ENCODE data around the gene LDB3. TPM values are rescaled to one million over a fixed set of nuclear protein-coding genes. Genes with fewer than 3 reads are reported as not detected.
A peak's percentile ranks its signal among the peaks of the same experiment; 100 is the strongest.
"Not testable (repeated sequence)": the region's sequence is repeated elsewhere in the genome, so short reads cannot be mapped to it uniquely, and the experiment has no call there.

LDB3 gene
- total and polyA plus RNA-seq, 7 donors: 1.2 to 42.1 (median 13.2) TPM

DNA sequence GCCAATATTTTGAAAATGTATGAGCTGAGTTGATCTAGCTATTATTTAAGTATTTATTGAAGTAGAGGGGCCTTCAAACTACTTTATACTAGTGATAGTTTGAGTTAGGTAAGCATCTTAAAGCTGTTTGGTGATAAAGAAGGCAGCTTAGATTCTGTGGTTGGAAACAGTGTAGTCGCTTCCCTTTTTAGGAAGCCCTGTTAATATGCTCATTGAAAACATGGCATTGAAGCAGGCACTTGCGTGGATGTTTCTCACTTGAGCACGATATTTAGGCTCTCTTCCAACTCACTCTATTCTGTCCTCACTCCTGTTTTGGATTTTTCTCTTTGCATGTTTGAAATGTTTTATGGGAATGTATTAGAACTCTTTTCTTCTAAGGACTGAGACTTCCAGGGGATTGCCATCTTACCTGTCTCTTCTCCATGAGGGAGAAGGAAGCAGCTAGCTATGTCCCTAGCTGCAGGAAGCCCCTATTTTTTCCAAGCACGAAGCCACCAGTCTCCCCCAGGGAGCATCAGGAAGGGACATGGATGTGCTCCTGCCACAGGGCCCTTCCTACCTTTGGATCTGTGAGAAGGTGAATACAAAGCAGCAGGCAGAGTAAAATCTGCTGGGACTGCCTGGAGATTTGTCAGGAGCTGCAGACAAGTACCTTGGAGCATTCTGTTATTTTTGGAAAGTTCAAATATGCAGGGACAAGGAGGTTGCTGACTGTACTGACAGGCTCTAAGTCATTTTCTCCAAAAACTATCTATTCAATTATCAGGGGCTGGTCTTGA is 66.1 kb downstream of the LDB3 start:
- Histone ChIP-seq H3K4me3 (no peak overlapping the region), H3K4me1 (peaks cover 0 to 96% (median 75%) of the 10 kb centered on the region in 4 donors), H3K27me3 (no peaks in the 10 kb centered on the region), H3K27ac (peak overlapping the region; percentile 87 to 97 (median 94)), H3K36me3 (no peaks in the 10 kb centered on the region), H3K9me3 (no peaks in the 10 kb centered on the region)
- intact Hi-C loops (cut with DNase I): no loop called here
- peak; percentile 68 for DNase-seq
- 53 to 80% methylated on average over 4 of the region's 4 CpGs for whole genome bisulfite sequencing, 2 donors
- TF ChIP-seq EP300 (IDR thresholded peaks at IDR 0.05) (peak in 3 of 4 donors; percentile 36 to 85 (median 79)), POLR2AphosphoS5 (IDR thresholded peaks at IDR 0.05) (peak in 3 of 4 donors; percentile 39 to 66 (median 43)), POLR2A (IDR thresholded peaks at IDR 0.05) (no peak)

DNA sequence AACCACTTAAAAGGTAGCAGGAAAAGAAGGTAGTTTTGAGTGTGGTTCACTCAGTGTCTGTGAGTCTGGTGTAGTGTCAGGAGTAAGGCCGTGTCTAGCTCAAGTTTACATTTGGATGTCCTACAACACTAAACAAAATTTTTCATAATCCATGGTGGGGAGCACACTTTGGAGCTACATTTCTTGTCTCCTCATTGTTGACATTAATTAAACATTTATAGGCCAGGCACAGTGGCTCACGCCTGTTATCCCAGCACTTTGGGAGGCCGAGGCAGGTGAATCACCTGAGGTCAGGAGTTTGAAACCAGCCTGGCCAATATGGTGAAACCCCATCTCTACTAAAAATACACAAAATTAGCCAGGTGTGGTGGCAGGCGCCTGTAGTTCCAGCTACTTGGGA is 67.0 kb downstream of the LDB3 start:
- H3K36me3 ChIP-seq; H3K9me3 ChIP-seq; H3K4me3 ChIP-seq; H3K27me3 ChIP-seq; intact Hi-C loops (cut with DNase I): not testable (repeated sequence)
- Histone ChIP-seq H3K27ac (peak overlapping the region; percentile 87 to 97 (median 94)), H3K4me1 (peaks cover 0 to 92% (median 74%) of the 10 kb centered on the region in 4 donors)
- 88 to 89% methylated on average over 4 of the region's 4 CpGs for WGBS, 2 donors
- TF ChIP-seq POLR2AphosphoS5 (IDR thresholded peaks at IDR 0.05) (peak; percentile 73 to 85 (median 78)), EP300 (IDR thresholded peaks at IDR 0.05) (peak; percentile 41 to 94 (median 87))
- peak; percentile 55 for DNase-seq

DNA sequence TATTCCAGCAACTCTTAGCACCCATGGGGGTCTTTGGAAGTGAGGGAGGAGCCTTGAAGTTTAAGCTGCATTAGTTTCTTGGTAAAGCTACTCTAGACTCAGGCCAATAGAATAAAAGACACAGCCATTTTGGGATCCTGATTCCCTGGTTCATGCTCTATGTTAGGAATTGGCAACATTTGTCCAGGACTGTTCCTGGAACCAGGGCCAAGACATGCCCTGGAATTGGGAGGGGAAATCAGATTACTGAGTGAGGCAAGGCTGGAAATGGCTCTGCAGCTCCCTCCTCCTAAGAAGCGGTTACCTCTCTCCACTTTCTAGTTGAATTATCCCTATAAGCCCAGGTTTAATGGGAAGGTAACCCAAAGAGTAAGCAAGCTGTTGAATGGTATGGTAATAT is 73.9 kb downstream of the LDB3 start:
- peaks cover 0 to 68% (median 57%) of the 10 kb centered on the region in 4 donors for H3K4me1 ChIP-seq
- 76 to 81% methylated on average over 1 of the region's 1 CpG for WGBS, 2 donors
- no peak overlapping the region for H3K4me3 ChIP-seq
- no peaks in the 10 kb centered on the region for H3K36me3 ChIP-seq
- TF ChIP-seq POLR2A (IDR thresholded peaks at IDR 0.05): no peak
- TF ChIP-seq EP300 (IDR thresholded peaks at IDR 0.05): no peak
- TF ChIP-seq, protein P1, sequence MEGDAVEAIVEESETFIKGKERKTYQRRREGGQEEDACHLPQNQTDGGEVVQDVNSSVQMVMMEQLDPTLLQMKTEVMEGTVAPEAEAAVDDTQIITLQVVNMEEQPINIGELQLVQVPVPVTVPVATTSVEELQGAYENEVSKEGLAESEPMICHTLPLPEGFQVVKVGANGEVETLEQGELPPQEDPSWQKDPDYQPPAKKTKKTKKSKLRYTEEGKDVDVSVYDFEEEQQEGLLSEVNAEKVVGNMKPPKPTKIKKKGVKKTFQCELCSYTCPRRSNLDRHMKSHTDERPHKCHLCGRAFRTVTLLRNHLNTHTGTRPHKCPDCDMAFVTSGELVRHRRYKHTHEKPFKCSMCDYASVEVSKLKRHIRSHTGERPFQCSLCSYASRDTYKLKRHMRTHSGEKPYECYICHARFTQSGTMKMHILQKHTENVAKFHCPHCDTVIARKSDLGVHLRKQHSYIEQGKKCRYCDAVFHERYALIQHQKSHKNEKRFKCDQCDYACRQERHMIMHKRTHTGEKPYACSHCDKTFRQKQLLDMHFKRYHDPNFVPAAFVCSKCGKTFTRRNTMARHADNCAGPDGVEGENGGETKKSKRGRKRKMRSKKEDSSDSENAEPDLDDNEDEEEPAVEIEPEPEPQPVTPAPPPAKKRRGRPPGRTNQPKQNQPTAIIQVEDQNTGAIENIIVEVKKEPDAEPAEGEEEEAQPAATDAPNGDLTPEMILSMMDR (IDR thresholded peaks at IDR 0.05): no peak
- TF ChIP-seq POLR2AphosphoS5 (IDR thresholded peaks at IDR 0.05): peak in 1 of 4 donors; percentile 15
- no peaks in the 10 kb centered on the region for H3K9me3 ChIP-seq
- H3K27ac ChIP-seq: peak overlapping the region in 3 of 4 donors; percentile 79 to 97 (median 96)
- H3K27me3 ChIP-seq: no peaks in the 10 kb centered on the region
- intact Hi-C loops (cut with DNase I): no loop called here
- DNase-seq: no peak

DNA sequence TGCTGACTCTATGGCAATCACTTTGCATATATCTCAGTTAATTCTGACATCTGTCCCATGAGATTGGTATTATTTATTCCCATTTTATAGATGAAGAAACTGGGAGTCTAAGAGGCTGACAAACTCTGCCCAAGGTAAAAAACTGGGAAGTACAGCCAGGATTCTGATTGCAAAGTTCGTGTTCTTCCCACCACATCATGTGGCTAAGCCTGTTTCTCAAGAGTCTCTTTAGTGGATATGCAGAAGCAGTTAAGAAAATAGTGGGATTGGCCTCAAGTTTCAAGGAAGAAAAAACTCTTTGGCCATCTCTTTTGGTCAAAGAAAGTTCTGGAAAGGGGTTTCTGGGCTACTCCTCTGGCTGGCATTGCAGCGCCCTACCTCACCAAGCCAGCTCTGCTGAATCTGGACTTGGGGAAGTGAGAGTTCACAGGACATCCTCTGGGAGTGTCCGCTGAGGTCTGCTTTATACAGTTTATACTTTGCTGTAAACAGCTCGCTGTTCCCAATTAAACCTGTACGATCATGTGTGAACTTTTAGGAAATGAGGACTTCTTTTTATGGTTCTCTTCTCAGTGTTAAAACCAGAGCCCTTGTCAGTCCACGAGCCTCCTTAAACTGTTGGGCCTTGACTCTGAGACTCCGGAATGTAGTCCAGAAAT is 75.9 kb downstream of the LDB3 start:
- H3K4me1 ChIP-seq: peaks cover 0 to 56% (median 45%) of the 10 kb centered on the region in 4 donors
- WGBS, 2 donors: 45 to 66% methylated on average over 7 of the region's 7 CpGs
- intact Hi-C loops (cut with DNase I): no loop called here
- no peaks in the 10 kb centered on the region for H3K27me3 ChIP-seq
- TF ChIP-seq POLR2AphosphoS5 (IDR thresholded peaks at IDR 0.05): peak; percentile 91 to 96 (median 94)
- peak; percentile 92 to 99 (median 98) for TF ChIP-seq EP300 (IDR thresholded peaks at IDR 0.05)
- TF ChIP-seq, protein P1 (IDR thresholded peaks at IDR 0.05): no peak
- peak in 1 of 2 donors; percentile 17 for TF ChIP-seq POLR2A (IDR thresholded peaks at IDR 0.05)
- H3K4me3 ChIP-seq: no peak overlapping the region
- no peaks in the 10 kb centered on the region for H3K9me3 ChIP-seq
- H3K36me3 ChIP-seq: no peaks in the 10 kb centered on the region
- H3K27ac ChIP-seq: peak overlapping the region; percentile 67 to 97 (median 88)
- DNase-seq: peak; percentile 87

DNA sequence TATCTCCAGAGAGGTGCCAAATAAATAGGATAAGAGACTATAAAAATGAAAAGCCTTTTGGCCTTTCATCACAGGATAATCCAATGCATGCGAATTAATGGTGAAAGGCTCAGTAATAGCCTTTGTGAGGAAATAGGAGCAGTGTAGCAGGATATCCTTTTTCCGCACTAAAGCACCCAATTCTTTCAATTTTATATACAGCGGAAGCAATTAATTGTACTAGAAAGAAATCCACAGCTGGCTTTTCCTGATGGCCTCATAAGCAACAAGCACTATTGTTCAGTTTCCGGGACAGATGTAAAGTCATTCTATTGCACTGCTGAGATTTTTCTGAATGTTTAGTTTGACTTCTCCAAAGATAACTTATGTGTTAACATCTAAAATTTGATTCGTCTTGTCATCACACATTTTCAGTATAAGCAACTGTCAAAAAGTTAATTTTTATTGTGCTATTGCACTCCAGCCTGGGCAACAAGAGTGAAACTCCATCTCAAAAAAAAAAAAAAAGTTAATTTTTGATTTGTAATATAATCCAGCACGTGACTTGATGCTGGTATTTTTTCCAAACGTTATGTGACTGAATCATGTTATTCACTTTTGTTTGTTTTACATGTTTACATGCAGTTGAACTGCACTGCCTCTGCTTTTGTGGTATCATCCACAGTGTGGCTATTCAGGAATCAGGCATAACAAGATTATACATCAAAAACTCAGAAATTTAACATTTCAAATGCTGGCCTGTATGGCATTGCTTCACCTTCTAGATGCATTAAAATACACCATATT is 79.7 kb downstream of the LDB3 start:
- Histone ChIP-seq H3K9me3 (no peaks in the 10 kb centered on the region), H3K27me3 (no peaks in the 10 kb centered on the region), H3K4me3 (no peak overlapping the region), H3K36me3 (no peaks in the 10 kb centered on the region), H3K4me1 (peaks cover 0 to 44% (median 27%) of the 10 kb centered on the region in 4 donors), H3K27ac (peak overlapping the region; percentile 16 to 46 (median 36))
- TF ChIP-seq POLR2A (IDR thresholded peaks at IDR 0.05): no peak
- no peak for TF ChIP-seq POLR2AphosphoS5 (IDR thresholded peaks at IDR 0.05)
- TF ChIP-seq EP300 (IDR thresholded peaks at IDR 0.05): no peak
- WGBS, 2 donors: 21 to 22% methylated on average over 7 of the region's 7 CpGs
- DNase-seq: no peak
- intact Hi-C loops (cut with DNase I): no loop called here
